H1 (cell line): ENCODE measurements around the gene TNNI2. TPM values are rescaled to one million over a fixed set of nuclear protein-coding genes. Genes with fewer than 3 reads are reported as not detected.

Experiments used
- CTCF ChIA-PET: fragments of 300-600 bp; sonication (Branson Sonifier 250); formaldehyde crosslinking; loops from one replicate; lab custom pipeline; 2021; ENCODE audit not compliant: partially characterized antibody; lab: Charles Lee
- POLR2A ChIA-PET: fragments of 300-600 bp; sonication (Branson Sonifier 250); formaldehyde crosslinking; loops from one replicate; lab custom pipeline; 2021; ENCODE audit warnings: inconsistent platforms; ENCODE audit not compliant: partially characterized antibody; lab: Charles Lee
- DNase-seq, 2 experiments: peaks; one replicate each; pipeline versions ENCODE4 v3.0.0 to v3.0.0-alpha.2; 2010 to 2022; ENCODE audit warnings: low spot score in 2 of 2, low read depth in 1 of 2, mixed read lengths in 1 of 2
- FAIRE-seq: peaks from 2 replicates; lab custom pipeline; 2011; peaks lifted over from hg19 to GRCh38; lab: Jason Lieb, UNC
- H2AFZ ChIP-seq: 2 replicates; pipeline ENCODE4 v1.8.1; 2012; ENCODE audit warnings: low read length, inconsistent platforms
- H2AK5ac ChIP-seq: 2 replicates; pipeline ENCODE4 v1.6.1; 2013; ENCODE audit warnings: low read depth, low read length
- H2BK120ac ChIP-seq: replicated peaks from 2 replicates; pipeline ENCODE3; 2013; ENCODE audit warnings: low read depth, low read length, inconsistent platforms
- H2BK12ac ChIP-seq: 2 replicates; pipeline ENCODE4 v1.6.1; 2013; ENCODE audit warnings: low read depth, low read length
- H2BK15ac ChIP-seq: 2 replicates; pipeline ENCODE4 v1.6.1; 2013; ENCODE audit warnings: low read length
- H2BK20ac ChIP-seq: 2 replicates; pipeline ENCODE4 v1.6.1; 2013; ENCODE audit warnings: low read length
- H2BK5ac ChIP-seq: 2 replicates; pipeline ENCODE4 v1.6.1; 2013; ENCODE audit warnings: low read depth, low read length
- H3K14ac ChIP-seq: 2 replicates; pipeline ENCODE4 v1.6.1; 2013; ENCODE audit warnings: inconsistent platforms; ENCODE audit not compliant: insufficient read length
- H3K18ac ChIP-seq: 2 replicates; pipeline ENCODE4 v1.6.1; 2013; ENCODE audit warnings: low read length; ENCODE audit errors: extremely low read depth
- H3K23ac ChIP-seq: 2 replicates; pipeline ENCODE4 v1.6.1; 2013; ENCODE audit warnings: inconsistent platforms; ENCODE audit not compliant: insufficient read length
- H3K23me2 ChIP-seq: 2 replicates; pipeline ENCODE4 v1.6.1; 2013; ENCODE audit warnings: low read depth, low read length
- H3K27ac ChIP-seq: 2 replicates; pipeline ENCODE4 v1.6.1; 2011; ENCODE audit warnings: low read depth, low read length, inconsistent platforms
- H3K27me3 ChIP-seq, 4 experiments: replicated peaks in 1 of 4; 1 replicate in 1 of 4; 2 replicates in 3 of 4; pipeline versions ENCODE4 v1.6.1 to v1.8.1; 2011 to 2013; ENCODE audit warnings: low read length in 3 of 4, mild to moderate bottlenecking in 3 of 4, inconsistent platforms in 2 of 4, mixed read lengths in 2 of 4, moderate library complexity in 1 of 4; ENCODE audit not compliant: control insufficient read depth in 3 of 4, insufficient read depth in 3 of 4; ENCODE audit errors: extremely low read depth in 1 of 4
- H3K36me3 ChIP-seq, 4 experiments: 2 replicates each; pipeline versions ENCODE4 v1.6.1 to v1.8.1; 2011 to 2013; ENCODE audit warnings: mild to moderate bottlenecking in 4 of 4, low read length in 3 of 4, moderate library complexity in 2 of 4, control low read depth in 1 of 4, inconsistent platforms in 1 of 4; ENCODE audit not compliant: insufficient read depth in 4 of 4, control insufficient read depth in 2 of 4
- H3K4ac ChIP-seq: replicated peaks from 2 replicates; pipeline ENCODE3; 2013; ENCODE audit warnings: low read length, low read depth, mixed read lengths, inconsistent platforms; ENCODE audit not compliant: insufficient read length
- H3K4me1 ChIP-seq, 4 experiments: replicated peaks in 1 of 4; 1 replicate in 1 of 4; 2 replicates in 3 of 4; pipeline versions ENCODE4 v1.6.1 to v1.8.1; 2011 to 2013; ENCODE audit warnings: low read length in 3 of 4, inconsistent platforms in 2 of 4, mixed read lengths in 1 of 4; ENCODE audit not compliant: insufficient read depth in 4 of 4, control insufficient read depth in 3 of 4
- H3K4me2 ChIP-seq, 2 experiments: 2 replicates each; pipeline versions ENCODE4 v1.6.1 to v1.8.1; 2011 to 2013; ENCODE audit warnings: low read depth in 2 of 2, low read length in 2 of 2, control low read depth in 1 of 2, inconsistent platforms in 1 of 2, mild to moderate bottlenecking in 1 of 2; ENCODE audit not compliant: insufficient read depth in 1 of 2
- H3K4me3 ChIP-seq, 4 experiments: fragments of 200-600, 300-600 bp in 1 of 4; sonication (generic), shearing (Covaris generic), sonication (Bioruptor Twin) in 1 of 4; 2 replicates each; pipeline versions ENCODE4 v1.5.1 to v1.8.1; 2011 to 2016; ENCODE audit warnings: low read length in 4 of 4, low read depth in 3 of 4, control low read depth in 2 of 4, inconsistent platforms in 2 of 4, mild to moderate bottlenecking in 2 of 4, mixed read lengths in 1 of 4, moderate library complexity in 1 of 4; ENCODE audit not compliant: insufficient read depth in 2 of 4; ENCODE audit errors: extremely low read depth in 1 of 4
- H3K56ac ChIP-seq: replicated peaks from 2 replicates; pipeline ENCODE3; 2013; ENCODE audit warnings: low read depth, mild to moderate bottlenecking, mixed read lengths, low read length, inconsistent platforms; ENCODE audit not compliant: insufficient read length
- H3K79me1 ChIP-seq: 2 replicates; pipeline ENCODE4 v1.6.1; 2013; ENCODE audit warnings: low read depth, low read length, control low read depth
- H3K79me2 ChIP-seq, 2 experiments: 2 replicates each; pipeline versions ENCODE4 v1.6.1 to v1.8.1; 2012 to 2013; ENCODE audit warnings: low read length in 2 of 2, mild to moderate bottlenecking in 2 of 2, inconsistent platforms in 1 of 2; ENCODE audit not compliant: insufficient read depth in 2 of 2, control insufficient read depth in 1 of 2
- H3K9ac ChIP-seq, 4 experiments: replicated peaks in 1 of 4; 1 replicate in 1 of 4; 2 replicates in 3 of 4; pipeline versions ENCODE4 v1.6.1 to v1.8.1; 2011 to 2013; ENCODE audit warnings: low read depth in 3 of 4, low read length in 3 of 4, control low read depth in 2 of 4, mild to moderate bottlenecking in 2 of 4, moderate library complexity in 2 of 4, inconsistent platforms in 1 of 4; ENCODE audit errors: extremely low read depth in 1 of 4
- H3K9me3 ChIP-seq, 2 experiments: 2 replicates each; pipeline versions ENCODE4 v1.6.1 to v1.8.1; 2012 to 2013; ENCODE audit warnings: mild to moderate bottlenecking in 2 of 2, moderate library complexity in 2 of 2, control low read depth in 1 of 2, inconsistent platforms in 1 of 2, low read depth in 1 of 2, low read length in 1 of 2, mixed read lengths in 1 of 2; ENCODE audit not compliant: insufficient read depth in 2 of 2
- H4K20me1 ChIP-seq, 2 experiments: replicated peaks in 1 of 2; 2 replicates each; pipeline versions ENCODE3 to v1.8.1; 2011 to 2013; ENCODE audit warnings: inconsistent platforms in 2 of 2, low read length in 2 of 2, mild to moderate bottlenecking in 1 of 2; ENCODE audit not compliant: insufficient read depth in 2 of 2, control insufficient read depth in 1 of 2
- H4K5ac ChIP-seq: 2 replicates; pipeline ENCODE4 v1.6.1; 2013; ENCODE audit warnings: low read length, low read depth, mixed read lengths, inconsistent platforms; ENCODE audit not compliant: insufficient read length
- H4K8ac ChIP-seq: 2 replicates; pipeline ENCODE4 v1.8.0; 2013; ENCODE audit warnings: mild to moderate bottlenecking, moderate library complexity, low read length, inconsistent platforms; ENCODE audit not compliant: insufficient read depth; ENCODE audit errors: extremely low read depth
- H4K91ac ChIP-seq: replicated peaks from 2 replicates; pipeline ENCODE3; 2013; ENCODE audit warnings: low read length, mixed read lengths, inconsistent platforms; ENCODE audit not compliant: insufficient read length
- CTCF ChIP-seq, 3 experiments: IDR thresholded peaks; 1 replicate in 2 of 3; 2 replicates in 1 of 3; pipeline versions ENCODE4 v1.5.1 to v1.6.1; 2011; ENCODE audit warnings: low read length in 3 of 3, mild to moderate bottlenecking in 3 of 3, inconsistent platforms in 2 of 3, low read depth in 1 of 3, moderate library complexity in 1 of 3; ENCODE audit not compliant: insufficient read depth in 1 of 3; ENCODE audit errors: control extremely low read depth in 1 of 3
- E2F6 ChIP-seq: IDR thresholded peaks from 2 replicates; pipeline ENCODE4 v1.6.1; 2012; ENCODE audit warnings: inconsistent platforms
- GABPA ChIP-seq: IDR thresholded peaks from 2 replicates; pipeline ENCODE4 v1.6.1; 2011; ENCODE audit warnings: mild to moderate bottlenecking, low read length, moderate library complexity, borderline replicate concordance; ENCODE audit not compliant: insufficient read depth
- RAD21 ChIP-seq, 2 experiments: IDR thresholded peaks in 1 of 2; conservative IDR thresholded peaks in 1 of 2; 2 replicates each; pipeline ENCODE4 v1.6.1; 2011; ENCODE audit warnings: low read depth in 2 of 2, low read length in 2 of 2, improper control_type of control experiment in 1 of 2, inconsistent platforms in 1 of 2, mild to moderate bottlenecking in 1 of 2, moderate library complexity in 1 of 2
- TEAD4 ChIP-seq: IDR thresholded peaks from 2 replicates; pipeline ENCODE4 v1.6.1; 2012; ENCODE audit warnings: low read depth, low read length, inconsistent platforms, mixed read lengths
- WGBS, 2 experiments: shearing (Covaris generic) in 1 of 2; methylation state at CpG; one replicate each; pipeline versions ENCODE4 v1.1.6 to v1.1.7; 2013 to 2015; ENCODE audit warnings: low lambda C conversion rate in 2 of 2, mixed read lengths in 2 of 2, inconsistent platforms in 1 of 2, low coverage in 1 of 2, missing lambda C conversion rate in 1 of 2; ENCODE audit not compliant: insufficient replicate concordance in 2 of 2, insufficient coverage in 1 of 2, insufficient read length in 1 of 2; ENCODE audit errors: extremely low coverage in 1 of 2, missing lambda C conversion rate in 1 of 2; 5-methylcytosine and 5-hydroxymethylcytosine counted together
- polyA plus RNA-seq, 7 experiments: library from polyadenylated mRNA; depleted of rRNA in 3 of 7; stranded (reverse) in 5 of 7; unstranded in 2 of 7; fragments of >200 nt in 5 of 7; fragments of 200-250 nt in 2 of 7; gene quantifications; 1 replicate in 5 of 7; 2 replicates in 1 of 7; 4 replicates in 1 of 7; pipeline versions ENCODE4 v1.2.1 to v1.2.3, GENCODE V29; 2011 to 2013; ENCODE audit warnings: missing spikeins in 2 of 7, mixed read lengths in 2 of 7
- total RNA-seq: library from RNA; stranded (reverse); fragmentation: NEBNext Ultra II Directional; extraction: Animal tissue kit (Norgen Biotek cat#: 25700); gene quantifications from 2 replicates; pipeline ENCODE4 v1.2.1, GENCODE V29; 2021

Gene TNNI2
- total and polyA plus RNA-seq, 2 of the 8 experiments (the other 6 are each of a cell fraction or from before 2014, with no cell fraction given): not detected

GRCh38 chr11:1876361-1877063, 37.7 kb downstream of the TNNI2 start:
- H2AK5ac ChIP-seq: no peak overlapping the region
- no peaks in the 10 kb centered on the region for H3K23me2 ChIP-seq
- FAIRE-seq: no peak
- H2BK12ac ChIP-seq: no peak overlapping the region
- H3K79me2 ChIP-seq: no peaks in the 10 kb centered on the region
- H3K9me3 ChIP-seq: no peaks in the 10 kb centered on the region
- DNase-seq: peak; percentile 25 to 84
- no peak overlapping the region for H2BK5ac ChIP-seq
- no peak overlapping the region for H2BK120ac ChIP-seq
- H3K4me1 ChIP-seq: no peaks in the 10 kb centered on the region; a peak in 1 of 7 replicates
- H4K20me1 ChIP-seq: no peaks in the 10 kb centered on the region
- 62% methylated on average over 13 of the region's 26 CpGs; no CpG with 5 or more reads in 1 of the 2 experiments for WGBS, 2 experiments
- no peak overlapping the region for H4K5ac ChIP-seq
- no peaks in the 10 kb centered on the region for H3K27me3 ChIP-seq
- no peak overlapping the region; the same call in 1 of the 2 replicates for H3K18ac ChIP-seq
- no peak overlapping the region for H3K56ac ChIP-seq
- no peak overlapping the region for H3K27ac ChIP-seq
- H4K8ac ChIP-seq: no peak overlapping the region
- no peak overlapping the region for H3K14ac ChIP-seq
- H3K4me2 ChIP-seq: no peak overlapping the region
- CTCF ChIA-PET: interaction anchor here (0.5 to 5.5 kb wide), 64 partner anchors 10 to 579 kb away, joined by 3 to 156 read pairs (median 4); partner anchors contain the start of genes INS, LSP1, MRPL23 and PRR33
- H3K23ac ChIP-seq: no peak overlapping the region
- H2BK15ac ChIP-seq: no peak overlapping the region
- H3K4me3 ChIP-seq: no peak overlapping the region
- H3K79me1 ChIP-seq: no peaks in the 10 kb centered on the region
- no peaks in the 10 kb centered on the region for H3K36me3 ChIP-seq
- H4K91ac ChIP-seq: no peak overlapping the region
- H3K9ac ChIP-seq: no peak overlapping the region
- POLR2A ChIA-PET: interaction anchor here (1.0 kb wide), 1 partner anchor 275 kb away, joined by 5 read pairs; no protein-coding TSS in a partner anchor
- H2BK20ac ChIP-seq: no peak overlapping the region
- no peak overlapping the region for H2AFZ ChIP-seq
- no peak for TF ChIP-seq TEAD4
- no peak for TF ChIP-seq E2F6
- TF ChIP-seq GABPA: peak; percentile 27; the same call in 1 of the 2 replicates
- peak; percentile 48 to 63; a peak in 3 of 4 replicates for TF ChIP-seq RAD21 (IDR thresholded peaks at IDR 0.05 in 1 of 2, conservative IDR thresholded peaks at IDR 0.05 in 1 of 2; ENCODE audit: low read depth in 2 of 2, low read length in 2 of 2)
- peak; percentile 73 to 78 (median 75) for TF ChIP-seq CTCF (IDR thresholded peaks at IDR 0.05; ENCODE audit: control extremely low read depth in 1 of 3, insufficient read depth in 1 of 3, low read depth in 1 of 3, low read length in 3 of 3)
- H3K4ac ChIP-seq: no peak overlapping the region
